Sigmoid colon (tissue), 7 donors: Measurements from ENCODE around the gene MED14. TPM values are rescaled to one million over a fixed set of nuclear protein-coding genes. Genes with fewer than 3 reads are reported as not detected.

Experiments
- DNase-seq: peaks from one replicate; pipeline ENCODE4 v3.0.0-alpha.2; 2019
- H3K27ac ChIP-seq, 4 donors: fragments of 200-600 bp; sonication (generic); one replicate each; pipeline ENCODE4 v1.5.1; 2016 to 2019; ENCODE audit warnings: mild to moderate bottlenecking in 1 of 4
- H3K27me3 ChIP-seq, 3 donors: fragments of 200-600 bp; sonication (generic); one replicate each; pipeline ENCODE4 v1.5.1; 2019; ENCODE audit warnings: mild to moderate bottlenecking in 1 of 3
- H3K36me3 ChIP-seq, 4 donors: fragments of 200-600 bp; sonication (generic); one replicate each; pipeline ENCODE4 v1.5.1; 2016 to 2019
- H3K4me1 ChIP-seq, 4 donors: fragments of 200-600 bp; sonication (generic); one replicate each; pipeline ENCODE4 v1.5.1; 2017 to 2019
- H3K4me3 ChIP-seq, 4 donors: fragments of 200-600 bp; sonication (generic); one replicate each; pipeline ENCODE4 v1.5.1; 2017 to 2019; ENCODE audit warnings: mild to moderate bottlenecking in 2 of 4, moderate library complexity in 1 of 4
- H3K9me3 ChIP-seq, 4 donors: fragments of 200-600 bp in 3 of 4; sonication (generic) in 3 of 4; one replicate each; pipeline versions ENCODE4 v1.5.1 to v1.6.1; 2013 to 2019
- EP300 ChIP-seq, 4 donors: sonication (generic); formaldehyde crosslinking; IDR thresholded peaks; one replicate each; pipeline ENCODE4 v1.6.1; 2017; ENCODE audit warnings: antibody characterized with exemption in 4 of 4
- POLR2A ChIP-seq, 2 donors: fragments of 450-650 bp; IDR thresholded peaks; one replicate each; pipeline ENCODE4 v1.6.1; 2016; ENCODE audit warnings: antibody characterized with exemption in 2 of 2, mild to moderate bottlenecking in 2 of 2, moderate library complexity in 2 of 2
- POLR2AphosphoS5 ChIP-seq, 4 donors: sonication (generic); formaldehyde crosslinking; IDR thresholded peaks; one replicate each; pipeline ENCODE4 v1.6.1; 2017; ENCODE audit warnings: antibody characterized with exemption in 4 of 4
- WGBS, 2 donors: extraction: QIAGEN DNeasy Blood & Tissue Kit; methylation state at CpG; one replicate each; pipeline ENCODE4 v1.1.7; 2013; 5-methylcytosine and 5-hydroxymethylcytosine counted together
- intact Hi-C: fragments of 100-400 bp; cut with DNase I; formaldehyde crosslinking; loops from one replicate; pipeline ENCODE4 v1.15.1; 2023
- polyA plus RNA-seq, 3 donors: library from polyadenylated mRNA; stranded (reverse); fragments of 200-250 nt; gene quantifications; one replicate each; pipeline ENCODE4 v1.2.3, GENCODE V29; 2013
- total RNA-seq, 4 donors: library from RNA; depleted of rRNA; stranded (reverse); fragments of >200 nt; gene quantifications; one replicate each; pipeline ENCODE4 v1.1.0, GENCODE V29; 2016
- TF ChIP-seq, protein P1 (sequence below), 4 experiments: fragments of 450-650 bp in 3 of 4; fragments of 200-600 bp in 1 of 4; IDR thresholded peaks; one replicate each; pipeline ENCODE4 v1.5.1; 2016 to 2019; ENCODE audit warnings: antibody characterized with exemption in 4 of 4, mild to moderate bottlenecking in 3 of 4, moderate library complexity in 2 of 4
- donor health status: healthy with polysubstance abuse.
- donor health status: Bipolar disorder and iron deficiency.
- donor health status: healthy.

Gene MED14
- total and polyA plus RNA-seq, 7 donors, result 8.4 to 51.6 (median 23.9) TPM

DNA sequence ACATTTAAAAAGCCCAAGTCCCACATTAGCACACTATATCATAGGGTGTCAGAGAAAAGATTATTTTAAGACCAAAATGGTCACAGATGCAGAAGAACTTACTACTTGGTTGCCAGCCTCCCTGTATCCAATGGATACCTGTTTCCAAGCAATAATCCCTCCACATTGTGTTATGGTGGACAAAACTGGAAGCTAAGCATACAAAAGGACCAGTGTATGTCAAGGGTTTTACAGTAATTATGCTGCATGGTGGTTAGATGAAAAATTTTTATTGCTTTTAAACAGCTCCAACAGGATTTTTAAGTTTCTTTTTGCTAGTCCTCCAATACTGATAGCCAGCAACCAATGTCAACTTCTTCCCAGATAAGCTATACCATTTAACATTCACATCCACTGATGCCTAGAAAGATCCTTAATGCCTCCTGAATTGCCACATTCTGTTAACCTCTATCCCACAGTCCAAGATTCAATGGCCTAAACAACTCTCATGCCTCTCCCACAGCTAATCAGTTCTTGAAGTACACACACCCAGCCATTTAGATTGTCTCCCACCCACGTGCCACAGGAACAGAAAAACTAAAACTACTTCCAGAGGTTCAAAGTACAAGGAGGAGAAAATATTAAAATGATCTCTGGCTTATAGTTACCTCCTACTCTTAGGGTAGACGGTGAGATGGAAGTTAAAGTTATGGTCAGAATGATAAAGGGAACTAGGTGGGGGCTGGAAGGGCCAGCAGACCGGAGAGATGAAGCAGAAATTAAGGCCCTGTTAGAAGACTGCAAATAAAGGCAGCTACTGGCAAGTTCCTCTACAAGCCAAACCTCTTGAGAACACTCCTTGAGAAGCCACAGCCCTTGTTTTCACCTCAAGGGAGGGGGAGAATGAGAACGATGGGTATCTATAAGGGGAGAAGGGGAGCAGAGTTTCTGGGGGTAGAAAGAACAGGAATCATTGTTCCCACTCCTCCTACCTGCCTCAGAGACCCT, 5.5 kb downstream of the MED14 start:
- peaks cover 0 to 8% (median 0%) of the 10 kb centered on the region in 4 donors for H3K36me3 ChIP-seq
- WGBS, 2 donors, result 4 to 27% methylated on average over 3 to 4 of the region's 4 CpGs
- H3K4me3 ChIP-seq, result no peak overlapping the region
- H3K27me3 ChIP-seq, result peaks cover 0 to 4% (median 0%) of the 10 kb centered on the region in 3 donors
- H3K9me3 ChIP-seq, result no peaks in the 10 kb centered on the region
- no peak for TF ChIP-seq POLR2AphosphoS5 (IDR thresholded peaks at IDR 0.05)
- TF ChIP-seq POLR2A (IDR thresholded peaks at IDR 0.05), result no peak
- TF ChIP-seq, protein P1, sequence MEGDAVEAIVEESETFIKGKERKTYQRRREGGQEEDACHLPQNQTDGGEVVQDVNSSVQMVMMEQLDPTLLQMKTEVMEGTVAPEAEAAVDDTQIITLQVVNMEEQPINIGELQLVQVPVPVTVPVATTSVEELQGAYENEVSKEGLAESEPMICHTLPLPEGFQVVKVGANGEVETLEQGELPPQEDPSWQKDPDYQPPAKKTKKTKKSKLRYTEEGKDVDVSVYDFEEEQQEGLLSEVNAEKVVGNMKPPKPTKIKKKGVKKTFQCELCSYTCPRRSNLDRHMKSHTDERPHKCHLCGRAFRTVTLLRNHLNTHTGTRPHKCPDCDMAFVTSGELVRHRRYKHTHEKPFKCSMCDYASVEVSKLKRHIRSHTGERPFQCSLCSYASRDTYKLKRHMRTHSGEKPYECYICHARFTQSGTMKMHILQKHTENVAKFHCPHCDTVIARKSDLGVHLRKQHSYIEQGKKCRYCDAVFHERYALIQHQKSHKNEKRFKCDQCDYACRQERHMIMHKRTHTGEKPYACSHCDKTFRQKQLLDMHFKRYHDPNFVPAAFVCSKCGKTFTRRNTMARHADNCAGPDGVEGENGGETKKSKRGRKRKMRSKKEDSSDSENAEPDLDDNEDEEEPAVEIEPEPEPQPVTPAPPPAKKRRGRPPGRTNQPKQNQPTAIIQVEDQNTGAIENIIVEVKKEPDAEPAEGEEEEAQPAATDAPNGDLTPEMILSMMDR (IDR thresholded peaks at IDR 0.05), result no peak
- TF ChIP-seq EP300 (IDR thresholded peaks at IDR 0.05), result no peak
- H3K27ac ChIP-seq, result no peak overlapping the region
- H3K4me1 ChIP-seq, result peaks cover 0 to 30% (median 10%) of the 10 kb centered on the region in 4 donors
- intact Hi-C loops, result loop anchor here (10.0 kb wide), 1 partner anchor 355 kb away; the partner anchor contains the start of gene USP9X
- DNase-seq, result no peak

- H3K36me3 ChIP-seq, result peaks cover 0 to 8% (median 0%) of the 10 kb centered on the region in 4 donors
- 52 to 81% methylated on average over 6 of the region's 6 CpGs for WGBS, 2 donors
- intact Hi-C loops, result no loop called here
- DNase-seq, result no peak
- H3K27me3 ChIP-seq, result peaks cover 0 to 4% (median 0%) of the 10 kb centered on the region in 3 donors
- peaks cover 0 to 15% (median 0%) of the 10 kb centered on the region in 4 donors for H3K4me1 ChIP-seq
- H3K27ac ChIP-seq, result no peak overlapping the region
- TF ChIP-seq EP300 (IDR thresholded peaks at IDR 0.05) (no peak), POLR2A (IDR thresholded peaks at IDR 0.05) (no peak)
- no peaks in the 10 kb centered on the region for H3K9me3 ChIP-seq
- no peak overlapping the region for H3K4me3 ChIP-seq
Observed at GRCh38 chrX:40727581-40728252, 7.6 kb downstream of the MED14 start.

DNA sequence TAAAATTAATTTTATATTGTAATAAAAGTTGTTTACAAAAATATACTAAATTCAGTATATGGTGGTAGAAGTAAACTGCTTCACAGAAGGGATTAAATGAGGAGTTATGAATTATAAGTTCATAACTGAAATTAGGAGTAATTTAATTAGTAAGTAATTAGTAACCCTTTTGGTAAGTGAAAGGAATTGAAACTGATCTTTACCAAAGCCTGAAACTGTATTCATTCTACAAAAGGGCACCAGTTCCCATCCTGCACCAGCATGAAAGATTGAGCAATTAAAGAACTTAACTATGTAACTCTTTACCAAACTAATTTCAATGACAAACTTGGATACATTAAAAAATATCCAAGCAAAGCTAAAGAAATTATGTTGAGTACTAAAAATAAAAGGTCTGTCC, 8.2 kb downstream of the MED14 start:
- no peak overlapping the region for H3K27ac ChIP-seq
- H3K4me1 ChIP-seq, result peaks cover 0 to 15% (median 0%) of the 10 kb centered on the region in 4 donors
- no peaks in the 10 kb centered on the region for H3K9me3 ChIP-seq
- intact Hi-C loops, result no loop called here
- H3K4me3 ChIP-seq, result no peak overlapping the region
- TF ChIP-seq POLR2A (IDR thresholded peaks at IDR 0.05), result no peak
- TF ChIP-seq POLR2AphosphoS5 (IDR thresholded peaks at IDR 0.05), result no peak
- TF ChIP-seq EP300 (IDR thresholded peaks at IDR 0.05), result no peak
- TF ChIP-seq, protein P1 (IDR thresholded peaks at IDR 0.05), result no peak
- H3K36me3 ChIP-seq, result peaks cover 0 to 8% (median 0%) of the 10 kb centered on the region in 4 donors
- H3K27me3 ChIP-seq, result peaks cover 0 to 4% (median 0%) of the 10 kb centered on the region in 3 donors
- DNase-seq, result no peak

DNA sequence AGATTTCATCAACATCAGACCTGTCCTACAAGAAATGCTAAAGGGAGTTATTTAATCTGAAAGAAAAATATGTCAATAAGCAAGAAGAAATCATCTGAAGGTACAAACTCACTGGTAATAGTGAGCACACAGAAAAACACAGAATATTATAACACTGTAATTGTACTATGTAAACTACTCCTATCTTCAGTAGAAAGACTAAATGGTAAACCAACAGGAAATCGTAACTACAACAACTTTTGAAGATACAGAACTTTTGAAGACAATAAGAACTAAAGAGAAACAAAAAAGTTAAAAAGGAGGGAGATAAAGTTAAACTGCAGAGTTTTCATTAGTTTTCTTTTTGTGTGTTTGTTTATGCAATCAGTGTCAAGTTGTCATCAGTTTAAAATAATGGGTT, 12.4 kb downstream of the MED14 start:
- H3K9me3 ChIP-seq, result no peaks in the 10 kb centered on the region
- TF ChIP-seq, protein P1 (IDR thresholded peaks at IDR 0.05), result no peak
- TF ChIP-seq POLR2A (IDR thresholded peaks at IDR 0.05) (no peak), POLR2AphosphoS5 (IDR thresholded peaks at IDR 0.05) (no peak), EP300 (IDR thresholded peaks at IDR 0.05) (no peak)
- H3K36me3 ChIP-seq, result peaks cover 0 to 12% (median 0%) of the 10 kb centered on the region in 4 donors
- 36 to 72% methylated on average over 1 of the region's 1 CpG for WGBS, 2 donors
- no peak for DNase-seq
- H3K4me3 ChIP-seq, result no peak overlapping the region
- intact Hi-C loops, result no loop called here
- no peak overlapping the region for H3K27ac ChIP-seq
- peaks cover 0 to 1% (median 0%) of the 10 kb centered on the region in 3 donors for H3K27me3 ChIP-seq
- H3K4me1 ChIP-seq, result no peaks in the 10 kb centered on the region
